ENCODE data around the gene PEX6.
"Not testable (repeated sequence)": the region's sequence is repeated elsewhere in the genome, so short reads cannot be mapped to it uniquely, and the experiment has no call there.

Gene PEX6

GRCh38 chr6:42947950-42948349, 31.0 kb downstream of the PEX6 start:
- no peak overlapping the region for H3K18ac ChIP-seq (ENCODE audit: low read length)
- no peaks in the 10 kb centered on the region for H3K79me1 ChIP-seq (ENCODE audit: low read depth, low read length)
- H3K36me3 ChIP-seq (replicated peaks in 1 of 2; ENCODE audit: control insufficient read depth in 2 of 2, insufficient read depth in 2 of 2, low read length in 2 of 2) = peaks cover 5 to 32% of the 10 kb centered on the region in 2 donors
- H3K9me3 ChIP-seq (replicated peaks in 1 of 2; ENCODE audit: control insufficient read depth in 2 of 2, insufficient read depth in 1 of 2, low read depth in 1 of 2, low read length in 2 of 2) = no peaks in the 10 kb centered on the region
- H4K91ac ChIP-seq (ENCODE audit: low read depth, low read length, poor library complexity) = no peak overlapping the region
- H2AK5ac ChIP-seq (ENCODE audit: low read depth, low read length) = no peak overlapping the region
- no peak overlapping the region for H2BK12ac ChIP-seq (ENCODE audit: low read length)
- no peak overlapping the region for H3K23ac ChIP-seq (ENCODE audit: low read depth, low read length, poor library complexity)
- no peak overlapping the region for H2BK5ac ChIP-seq (ENCODE audit: low read length)
- no peak overlapping the region for H3K4ac ChIP-seq (ENCODE audit: low read length)
- H3K27ac ChIP-seq (replicated peaks; ENCODE audit: low read length) = no peak overlapping the region
- H4K8ac ChIP-seq (ENCODE audit: low read depth, low read length) = no peak overlapping the region
- no peak overlapping the region for H2AFZ ChIP-seq (ENCODE audit: low read length)
- H3K4me1 ChIP-seq (ENCODE audit: control insufficient read depth in 2 of 2, insufficient read depth in 1 of 2, low read depth in 1 of 2, low read length in 2 of 2) = no peaks in the 10 kb centered on the region
- no peak overlapping the region for H3K4me3 ChIP-seq (ENCODE audit: low read length in 2 of 2)
- H2BK120ac ChIP-seq (ENCODE audit: low read depth, low read length) = no peak overlapping the region
- no peak overlapping the region for H2BK15ac ChIP-seq (ENCODE audit: low read length)
- H3K9ac ChIP-seq (ENCODE audit: low read depth, low read length, poor library complexity) = no peak overlapping the region
- no peaks in the 10 kb centered on the region for H3K27me3 ChIP-seq (ENCODE audit: control insufficient read depth in 3 of 3, insufficient read depth in 3 of 3, low read depth in 1 of 3, low read length in 3 of 3)
- DNase-seq (ENCODE audit: low spot score) = no peak
- H3K14ac ChIP-seq (ENCODE audit: low read length) = no peak overlapping the region
- H3K4me2 ChIP-seq (ENCODE audit: insufficient read depth, low read length, poor library complexity, severe bottlenecking) = no peak overlapping the region

GRCh38 chr6:42942444-42942843, 36.5 kb downstream of the PEX6 start:
- H4K8ac ChIP-seq (ENCODE audit: low read depth, low read length) = no peak overlapping the region
- no peak overlapping the region for H3K9ac ChIP-seq (ENCODE audit: low read depth, low read length, poor library complexity)
- no peak overlapping the region for H3K4me2 ChIP-seq (ENCODE audit: insufficient read depth, low read length, poor library complexity, severe bottlenecking)
- no peaks in the 10 kb centered on the region for H3K9me3 ChIP-seq (replicated peaks in 1 of 2; ENCODE audit: control insufficient read depth in 2 of 2, insufficient read depth in 1 of 2, low read depth in 1 of 2, low read length in 2 of 2)
- no peak overlapping the region for H2AFZ ChIP-seq (ENCODE audit: low read length)
- H4K91ac ChIP-seq (ENCODE audit: low read depth, low read length, poor library complexity) = no peak overlapping the region
- no peak overlapping the region for H2BK120ac ChIP-seq (ENCODE audit: low read depth, low read length)
- no peak overlapping the region for H3K18ac ChIP-seq (ENCODE audit: low read length)
- H3K79me1 ChIP-seq (ENCODE audit: low read depth, low read length) = peaks cover 4% of the 10 kb centered on the region
- H2AK5ac ChIP-seq (ENCODE audit: low read depth, low read length) = no peak overlapping the region
- no peak overlapping the region for H3K14ac ChIP-seq (ENCODE audit: low read length)
- no peak overlapping the region for H3K23ac ChIP-seq (ENCODE audit: low read depth, low read length, poor library complexity)
- no peak overlapping the region for H2BK12ac ChIP-seq (ENCODE audit: low read length)
- no peaks in the 10 kb centered on the region for H3K27me3 ChIP-seq (ENCODE audit: control insufficient read depth in 3 of 3, insufficient read depth in 3 of 3, low read depth in 1 of 3, low read length in 3 of 3)
- no peak overlapping the region for H3K4ac ChIP-seq (ENCODE audit: low read length)
- H3K27ac ChIP-seq (replicated peaks; ENCODE audit: low read length) = no peak overlapping the region
- no peaks in the 10 kb centered on the region for H3K4me1 ChIP-seq (ENCODE audit: control insufficient read depth in 2 of 2, insufficient read depth in 1 of 2, low read depth in 1 of 2, low read length in 2 of 2)
- no peak overlapping the region for H3K4me3 ChIP-seq (ENCODE audit: low read length in 2 of 2)
- peaks cover 32 to 81% of the 10 kb centered on the region in 2 donors for H3K36me3 ChIP-seq (replicated peaks in 1 of 2; ENCODE audit: control insufficient read depth in 2 of 2, insufficient read depth in 2 of 2, low read length in 2 of 2)
- no peak overlapping the region for H2BK5ac ChIP-seq (ENCODE audit: low read length)
- no peak for DNase-seq (ENCODE audit: low spot score)
- no CpG with 5 or more reads among the region's 7 CpGs for WGBS, 2 donors (ENCODE audit: extremely low coverage in 2 of 2, insufficient read length in 2 of 2, insufficient replicate concordance in 1 of 2)
- no peak overlapping the region for H2BK15ac ChIP-seq (ENCODE audit: low read length)

- H3K9ac ChIP-seq (ENCODE audit: low read depth, low read length, poor library complexity); H3K14ac ChIP-seq (ENCODE audit: low read length); H4K8ac ChIP-seq (ENCODE audit: low read depth, low read length); H3K4me2 ChIP-seq (ENCODE audit: insufficient read depth, low read length, poor library complexity, severe bottlenecking); H3K4me1 ChIP-seq (ENCODE audit: control insufficient read depth in 2 of 2, insufficient read depth in 1 of 2, low read depth in 1 of 2, low read length in 2 of 2); H2BK5ac ChIP-seq (ENCODE audit: low read length); H3K18ac ChIP-seq (ENCODE audit: low read length); H3K9me3 ChIP-seq (replicated peaks in 1 of 2; ENCODE audit: control insufficient read depth in 2 of 2, insufficient read depth in 1 of 2, low read depth in 1 of 2, low read length in 2 of 2); H2AK5ac ChIP-seq (ENCODE audit: low read depth, low read length); H2AFZ ChIP-seq (ENCODE audit: low read length); H3K4ac ChIP-seq (ENCODE audit: low read length); H4K91ac ChIP-seq (ENCODE audit: low read depth, low read length, poor library complexity); H2BK120ac ChIP-seq (ENCODE audit: low read depth, low read length); H3K27me3 ChIP-seq (ENCODE audit: control insufficient read depth in 3 of 3, insufficient read depth in 3 of 3, low read depth in 1 of 3, low read length in 3 of 3); DNase-seq (ENCODE audit: low spot score); H3K23ac ChIP-seq (ENCODE audit: low read depth, low read length, poor library complexity); H3K4me3 ChIP-seq (ENCODE audit: low read length in 2 of 2); H2BK12ac ChIP-seq (ENCODE audit: low read length); H3K79me1 ChIP-seq (ENCODE audit: low read depth, low read length); H3K27ac ChIP-seq (replicated peaks; ENCODE audit: low read length); H2BK15ac ChIP-seq (ENCODE audit: low read length): not testable (repeated sequence)
- H3K36me3 ChIP-seq (replicated peaks in 1 of 2; ENCODE audit: control insufficient read depth in 2 of 2, insufficient read depth in 2 of 2, low read length in 2 of 2) = peaks cover 40 to 88% of the 10 kb centered on the region in 2 donors
- no CpG with 5 or more reads among the region's 5 CpGs for WGBS, 2 donors (ENCODE audit: extremely low coverage in 2 of 2, insufficient read length in 2 of 2, insufficient replicate concordance in 1 of 2)
Observed at GRCh38 chr6:42941356-42941755, 37.6 kb downstream of the PEX6 start.

- no CpG with 5 or more reads among the region's 6 CpGs for WGBS, 2 donors (ENCODE audit: extremely low coverage in 2 of 2, insufficient read length in 2 of 2, insufficient replicate concordance in 1 of 2)
- peaks cover 47 to 92% of the 10 kb centered on the region in 2 donors for H3K36me3 ChIP-seq (replicated peaks in 1 of 2; ENCODE audit: control insufficient read depth in 2 of 2, insufficient read depth in 2 of 2, low read length in 2 of 2)
Observed at GRCh38 chr6:42940493-42941045, 38.4 kb downstream of the PEX6 start.

More at GRCh38 chr6:42940493-42941045, 38.4 kb downstream of the PEX6 start:
- Histone ChIP-seq H3K14ac (ENCODE audit: low read length) (no peak overlapping the region), H3K4me2 (ENCODE audit: insufficient read depth, low read length, poor library complexity, severe bottlenecking) (peak overlapping the region; percentile 14), H3K18ac (ENCODE audit: low read length) (no peak overlapping the region), H2BK15ac (ENCODE audit: low read length) (no peak overlapping the region), H3K4me3 (ENCODE audit: low read length in 2 of 2) (no peak overlapping the region), H4K91ac (ENCODE audit: low read depth, low read length, poor library complexity) (no peak overlapping the region), H2AFZ (ENCODE audit: low read length) (no peak overlapping the region), H2BK12ac (ENCODE audit: low read length) (no peak overlapping the region), H4K8ac (ENCODE audit: low read depth, low read length) (no peak overlapping the region), H3K27me3 (ENCODE audit: control insufficient read depth in 3 of 3, insufficient read depth in 3 of 3, low read depth in 1 of 3, low read length in 3 of 3) (no peaks in the 10 kb centered on the region), H3K23ac (ENCODE audit: low read depth, low read length, poor library complexity) (no peak overlapping the region), H2BK5ac (ENCODE audit: low read length) (no peak overlapping the region), H3K79me1 (ENCODE audit: low read depth, low read length) (peaks cover 8% of the 10 kb centered on the region), H3K4ac (ENCODE audit: low read length) (no peak overlapping the region), H3K9ac (ENCODE audit: low read depth, low read length, poor library complexity) (no peak overlapping the region), H3K4me1 (ENCODE audit: control insufficient read depth in 2 of 2, insufficient read depth in 1 of 2, low read depth in 1 of 2, low read length in 2 of 2) (no peaks in the 10 kb centered on the region), H2AK5ac (ENCODE audit: low read depth, low read length) (no peak overlapping the region), H3K9me3 (replicated peaks in 1 of 2; ENCODE audit: control insufficient read depth in 2 of 2, insufficient read depth in 1 of 2, low read depth in 1 of 2, low read length in 2 of 2) (no peaks in the 10 kb centered on the region), H3K27ac (replicated peaks; ENCODE audit: low read length) (no peak overlapping the region), H2BK120ac (ENCODE audit: low read depth, low read length) (no peak overlapping the region)
- no peak for DNase-seq (ENCODE audit: low spot score)
